ENCODE data around the gene OCLN. TPM values are rescaled to one million over a fixed set of nuclear protein-coding genes. Genes with fewer than 3 reads are reported as not detected.

Gene OCLN
- total and polyA plus RNA-seq, 9 of the 15 experiments (the other 6 are each of a cell fraction or from before 2014, with no cell fraction given): 0.05 to 0.29 (median 0.15) TPM

- TF ChIP-seq HDAC1 (IDR thresholded peaks at IDR 0.05): no peak
- peak; percentile 82 for TF ChIP-seq ZNF316 (IDR thresholded peaks at IDR 0.05)
- TF ChIP-seq, protein P1, sequence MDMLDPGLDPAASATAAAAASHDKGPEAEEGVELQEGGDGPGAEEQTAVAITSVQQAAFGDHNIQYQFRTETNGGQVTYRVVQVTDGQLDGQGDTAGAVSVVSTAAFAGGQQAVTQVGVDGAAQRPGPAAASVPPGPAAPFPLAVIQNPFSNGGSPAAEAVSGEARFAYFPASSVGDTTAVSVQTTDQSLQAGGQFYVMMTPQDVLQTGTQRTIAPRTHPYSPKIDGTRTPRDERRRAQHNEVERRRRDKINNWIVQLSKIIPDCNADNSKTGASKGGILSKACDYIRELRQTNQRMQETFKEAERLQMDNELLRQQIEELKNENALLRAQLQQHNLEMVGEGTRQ (CRISPR knock-in tag; IDR thresholded peaks at IDR 0.05): no peak
- no peak for TF ChIP-seq TEAD2 (tag; IDR thresholded peaks at IDR 0.05)
Observed at GRCh38 chr5:69525490-69525889, 32.9 kb downstream of the OCLN start (continued).

- ChIA-PET POLR2A (interaction anchor here (0.9 kb wide), 1 partner anchor 8 kb away, joined by 3 read pairs; no protein-coding TSS in a partner anchor), CTCF (ENCODE audit: low intra/inter-chr PET ratio) (no interaction called here)
- WGBS (ENCODE audit: insufficient coverage, low coverage, missing lambda C conversion rate): 19% methylated on average over 9 of the region's 9 CpGs
- no TSS peak for BruUV-seq (replicated peaks)
- Histone ChIP-seq H3K4me1 (replicated peaks in 1 of 2; ENCODE audit: control insufficient read depth in 2 of 2, insufficient read depth in 2 of 2, low read length in 2 of 2) (no peaks in the 10 kb centered on the region; a peak in 1 of 5 replicates), H3K27ac (ENCODE audit: extremely low read depth, low read depth, low read length) (no peak overlapping the region), H3K79me2 (ENCODE audit: control insufficient read depth, insufficient read depth, low read length) (no peaks in the 10 kb centered on the region), H4K20me1 (replicated peaks; ENCODE audit: control insufficient read depth, insufficient read depth, low read length) (no peaks in the 10 kb centered on the region), H3K9ac (ENCODE audit: insufficient read depth in 1 of 2, low read depth in 2 of 2, low read length in 2 of 2) (no peak overlapping the region), H3K27me3 (ENCODE audit: control insufficient read depth in 2 of 2, insufficient read depth in 2 of 2, low read length in 2 of 2) (peaks cover 22 to 25% of the 10 kb centered on the region in 2 experiments), H3K4me2 (ENCODE audit: insufficient read depth, low read length) (no peak overlapping the region), H2AFZ (ENCODE audit: low read depth, low read length) (no peak overlapping the region), H3K36me3 (ENCODE audit: control insufficient read depth, insufficient read depth, low read length) (no peaks in the 10 kb centered on the region), H3K9me3 (replicated peaks; ENCODE audit: control insufficient read depth, insufficient read depth, low read depth, low read length) (no peaks in the 10 kb centered on the region), H3K4me3 (no peak overlapping the region), H3K9me1 (ENCODE audit: control insufficient read depth, insufficient read depth, low read length) (no peaks in the 10 kb centered on the region)
- intact Hi-C loops (cut with micrococcal nuclease): no loop called here
- in situ Hi-C loops (cut with MboI): loop anchor here (25.0 kb wide), 1 partner anchor 911 kb away; no protein-coding TSS in a partner anchor
- no peak for ATAC-seq
- no peak for DNase-seq (ENCODE audit: extremely low read depth in 1 of 4, low spot score in 3 of 4)
- no peak for FAIRE-seq
- no peak for TF ChIP-seq NFXL1 (CRISPR knock-in tag; IDR thresholded peaks at IDR 0.05)
- no peak for TF ChIP-seq WHSC1 (IDR thresholded peaks at IDR 0.05; ENCODE audit: low read length)
- TF ChIP-seq RBFOX2 (IDR thresholded peaks at IDR 0.05; ENCODE audit: low read depth, low read length): no peak
- TF ChIP-seq, protein P2, sequence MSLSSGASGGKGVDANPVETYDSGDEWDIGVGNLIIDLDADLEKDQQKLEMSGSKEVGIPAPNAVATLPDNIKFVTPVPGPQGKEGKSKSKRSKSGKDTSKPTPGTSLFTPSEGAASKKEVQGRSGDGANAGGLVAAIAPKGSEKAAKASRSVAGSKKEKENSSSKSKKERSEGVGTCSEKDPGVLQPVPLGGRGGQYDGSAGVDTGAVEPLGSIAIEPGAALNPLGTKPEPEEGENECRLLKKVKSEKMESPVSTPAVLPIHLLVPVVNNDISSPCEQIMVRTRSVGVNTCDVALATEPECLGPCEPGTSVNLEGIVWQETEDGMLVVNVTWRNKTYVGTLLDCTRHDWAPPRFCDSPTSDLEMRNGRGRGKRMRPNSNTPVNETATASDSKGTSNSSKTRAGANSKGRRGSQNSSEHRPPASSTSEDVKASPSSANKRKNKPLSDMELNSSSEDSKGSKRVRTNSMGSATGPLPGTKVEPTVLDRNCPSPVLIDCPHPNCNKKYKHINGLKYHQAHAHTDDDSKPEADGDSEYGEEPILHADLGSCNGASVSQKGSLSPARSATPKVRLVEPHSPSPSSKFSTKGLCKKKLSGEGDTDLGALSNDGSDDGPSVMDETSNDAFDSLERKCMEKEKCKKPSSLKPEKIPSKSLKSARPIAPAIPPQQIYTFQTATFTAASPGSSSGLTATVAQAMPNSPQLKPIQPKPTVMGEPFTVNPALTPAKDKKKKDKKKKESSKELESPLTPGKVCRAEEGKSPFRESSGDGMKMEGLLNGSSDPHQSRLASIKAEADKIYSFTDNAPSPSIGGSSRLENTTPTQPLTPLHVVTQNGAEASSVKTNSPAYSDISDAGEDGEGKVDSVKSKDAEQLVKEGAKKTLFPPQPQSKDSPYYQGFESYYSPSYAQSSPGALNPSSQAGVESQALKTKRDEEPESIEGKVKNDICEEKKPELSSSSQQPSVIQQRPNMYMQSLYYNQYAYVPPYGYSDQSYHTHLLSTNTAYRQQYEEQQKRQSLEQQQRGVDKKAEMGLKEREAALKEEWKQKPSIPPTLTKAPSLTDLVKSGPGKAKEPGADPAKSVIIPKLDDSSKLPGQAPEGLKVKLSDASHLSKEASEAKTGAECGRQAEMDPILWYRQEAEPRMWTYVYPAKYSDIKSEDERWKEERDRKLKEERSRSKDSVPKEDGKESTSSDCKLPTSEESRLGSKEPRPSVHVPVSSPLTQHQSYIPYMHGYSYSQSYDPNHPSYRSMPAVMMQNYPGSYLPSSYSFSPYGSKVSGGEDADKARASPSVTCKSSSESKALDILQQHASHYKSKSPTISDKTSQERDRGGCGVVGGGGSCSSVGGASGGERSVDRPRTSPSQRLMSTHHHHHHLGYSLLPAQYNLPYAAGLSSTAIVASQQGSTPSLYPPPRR (CRISPR knock-in tag; IDR thresholded peaks at IDR 0.05; ENCODE audit: borderline replicate concordance): no peak
- no peak for TF ChIP-seq SRSF9 (IDR thresholded peaks at IDR 0.05; ENCODE audit: borderline replicate concordance, low read depth, low read length)
- TF ChIP-seq TFAM (CRISPR knock-in tag; conservative IDR thresholded peaks at IDR 0.05): no peak
- no peak for TF ChIP-seq PML (IDR thresholded peaks at IDR 0.05; ENCODE audit: low read length)
- no peak for TF ChIP-seq HNRNPL (IDR thresholded peaks at IDR 0.05; ENCODE audit: low read depth, low read length)
- no peak for TF ChIP-seq TAF7 (tag; IDR thresholded peaks at IDR 0.05)
- no peak for TF ChIP-seq ZNF740 (CRISPR knock-in tag; IDR thresholded peaks at IDR 0.05)
- no peak for TF ChIP-seq ZNF740 (tag; IDR thresholded peaks at IDR 0.05)
- TF ChIP-seq PHF8 (IDR thresholded peaks at IDR 0.05; ENCODE audit: borderline replicate concordance, low read length): no peak
- no peak for TF ChIP-seq FOXA3 (CRISPR knock-in tag; conservative IDR thresholded peaks at IDR 0.05 in 1 of 2, IDR thresholded peaks at IDR 0.05 in 1 of 2)
Observed at GRCh38 chr5:69526660-69527059, 34.1 kb downstream of the OCLN start.

Measured in K562 (cell line).